Measurements from ENCODE around the gene DFFA. TPM values are rescaled to one million over a fixed set of nuclear protein-coding genes. Genes with fewer than 3 reads are reported as not detected.

Gene DFFA
- total and polyA plus RNA-seq, 9 of the 15 experiments (the other 6 are each of a cell fraction or from before 2014, with no cell fraction given) = 39.6 to 74.8 (median 59.2) TPM

GRCh38 chr1:10471411-10472219 lies 714 bp downstream of the DFFA start (continued):
- TF ChIP-seq, protein P1, sequence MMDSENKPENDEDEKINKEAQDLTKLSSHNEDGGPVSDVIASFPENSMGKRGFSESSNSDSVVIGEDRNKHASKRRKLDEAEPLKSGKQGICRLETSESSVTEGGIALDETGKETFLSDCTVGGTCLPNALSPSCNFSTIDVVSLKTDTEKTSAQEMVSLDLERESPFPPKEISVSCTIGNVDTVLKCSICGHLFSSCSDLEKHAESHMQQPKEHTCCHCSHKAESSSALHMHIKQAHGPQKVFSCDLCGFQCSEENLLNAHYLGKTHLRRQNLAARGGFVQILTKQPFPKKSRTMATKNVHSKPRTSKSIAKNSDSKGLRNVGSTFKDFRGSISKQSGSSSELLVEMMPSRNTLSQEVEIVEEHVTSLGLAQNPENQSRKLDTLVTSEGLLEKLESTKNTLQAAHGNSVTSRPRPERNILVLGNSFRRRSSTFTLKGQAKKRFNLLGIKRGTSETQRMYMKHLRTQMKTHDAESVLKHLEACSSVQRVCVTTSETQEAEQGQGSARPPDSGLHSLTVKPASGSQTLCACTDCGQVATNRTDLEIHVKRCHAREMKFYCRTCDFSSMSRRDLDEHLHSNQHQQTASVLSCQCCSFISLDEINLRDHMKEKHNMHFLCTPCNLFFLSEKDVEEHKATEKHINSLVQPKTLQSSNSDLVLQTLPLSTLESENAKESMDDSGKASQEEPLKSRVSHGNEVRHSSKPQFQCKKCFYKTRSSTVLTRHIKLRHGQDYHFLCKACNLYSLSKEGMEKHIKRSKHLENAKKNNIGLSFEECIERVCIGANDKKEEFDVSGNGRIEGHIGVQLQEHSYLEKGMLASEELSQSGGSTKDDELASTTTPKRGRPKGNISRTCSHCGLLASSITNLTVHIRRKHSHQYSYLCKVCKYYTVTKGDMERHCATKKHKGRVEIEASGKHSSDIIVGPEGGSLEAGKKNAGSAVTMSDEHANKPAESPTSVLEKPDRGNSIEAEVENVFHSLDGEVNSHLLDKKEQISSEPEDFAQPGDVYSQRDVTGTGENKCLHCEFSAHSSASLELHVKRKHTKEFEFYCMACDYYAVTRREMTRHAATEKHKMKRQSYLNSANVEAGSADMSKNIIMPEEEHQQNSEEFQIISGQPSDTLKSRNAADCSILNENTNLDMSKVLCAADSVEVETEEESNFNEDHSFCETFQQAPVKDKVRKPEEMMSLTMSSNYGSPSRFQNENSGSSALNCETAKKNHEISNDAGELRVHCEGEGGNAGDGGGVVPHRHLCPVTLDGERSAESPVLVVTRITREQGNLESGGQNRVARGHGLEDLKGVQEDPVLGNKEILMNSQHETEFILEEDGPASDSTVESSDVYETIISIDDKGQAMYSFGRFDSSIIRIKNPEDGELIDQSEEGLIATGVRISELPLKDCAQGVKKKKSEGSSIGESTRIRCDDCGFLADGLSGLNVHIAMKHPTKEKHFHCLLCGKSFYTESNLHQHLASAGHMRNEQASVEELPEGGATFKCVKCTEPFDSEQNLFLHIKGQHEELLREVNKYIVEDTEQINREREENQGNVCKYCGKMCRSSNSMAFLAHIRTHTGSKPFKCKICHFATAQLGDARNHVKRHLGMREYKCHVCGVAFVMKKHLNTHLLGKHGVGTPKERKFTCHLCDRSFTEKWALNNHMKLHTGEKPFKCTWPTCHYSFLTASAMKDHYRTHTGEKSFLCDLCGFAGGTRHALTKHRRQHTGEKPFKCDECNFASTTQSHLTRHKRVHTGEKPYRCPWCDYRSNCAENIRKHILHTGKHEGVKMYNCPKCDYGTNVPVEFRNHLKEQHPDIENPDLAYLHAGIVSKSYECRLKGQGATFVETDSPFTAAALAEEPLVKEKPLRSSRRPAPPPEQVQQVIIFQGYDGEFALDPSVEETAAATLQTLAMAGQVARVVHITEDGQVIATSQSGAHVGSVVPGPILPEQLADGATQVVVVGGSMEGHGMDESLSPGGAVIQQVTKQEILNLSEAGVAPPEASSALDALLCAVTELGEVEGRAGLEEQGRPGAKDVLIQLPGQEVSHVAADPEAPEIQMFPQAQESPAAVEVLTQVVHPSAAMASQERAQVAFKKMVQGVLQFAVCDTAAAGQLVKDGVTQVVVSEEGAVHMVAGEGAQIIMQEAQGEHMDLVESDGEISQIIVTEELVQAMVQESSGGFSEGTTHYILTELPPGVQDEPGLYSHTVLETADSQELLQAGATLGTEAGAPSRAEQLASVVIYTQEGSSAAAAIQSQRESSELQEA (IDR thresholded peaks at IDR 0.05; ENCODE audit: low read depth) = peak; percentile 17; the same call in 1 of the 2 replicates
- TF ChIP-seq CLOCK (CRISPR knock-in tag; IDR thresholded peaks at IDR 0.05; ENCODE audit: borderline replicate concordance) (no peak), ZNF384 (IDR thresholded peaks at IDR 0.05; ENCODE audit: low read depth, low read length) (no peak), KDM1A (IDR thresholded peaks at IDR 0.05) (peak; percentile 89 to 95), NCOR1 (IDR thresholded peaks at IDR 0.05) (no peak), NUFIP1 (IDR thresholded peaks at IDR 0.05; ENCODE audit: partially characterized antibody) (peak; percentile 51), ZNF668 (CRISPR knock-in tag; IDR thresholded peaks at IDR 0.05) (no peak), SP2 (IDR thresholded peaks at IDR 0.05; ENCODE audit: extremely low read depth, low read depth, low read length, poor library complexity, severe bottlenecking) (no peak), SMARCA5 (IDR thresholded peaks at IDR 0.05) (peak; percentile 87), MXD1 (CRISPR knock-in tag; IDR thresholded peaks at IDR 0.05; ENCODE audit: borderline replicate concordance, poor library complexity, severe bottlenecking) (no peak), PYGO2 (tag; IDR thresholded peaks at IDR 0.05) (no peak), ZBTB5 (IDR thresholded peaks at IDR 0.05) (no peak)
- TF ChIP-seq, protein P2, sequence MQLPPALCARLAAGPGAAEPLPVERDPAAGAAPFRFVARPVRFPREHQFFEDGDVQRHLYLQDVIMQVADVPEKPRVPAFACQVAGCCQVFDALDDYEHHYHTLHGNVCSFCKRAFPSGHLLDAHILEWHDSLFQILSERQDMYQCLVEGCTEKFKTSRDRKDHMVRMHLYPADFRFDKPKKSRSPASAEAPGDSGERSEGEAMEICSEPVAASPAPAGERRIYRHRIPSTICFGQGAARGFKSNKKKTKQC (CRISPR knock-in tag; IDR thresholded peaks at IDR 0.05) = 0 out of 2 replicates have a peak, but pooled peaks have one; percentile 3

All from K562 (cell line).